HL-60 (cell line): ENCODE data around the gene WARS2.

Experiments used
- DNase-seq, 2 experiments: peaks; one replicate each; pipeline ENCODE4 v3.0.0-alpha.2; 2010 to 2020; ENCODE audit warnings: low read depth in 1 of 2, low spot score in 1 of 2
- H3K27ac ChIP-seq: fragments of 250-450 bp; sonication (Bioruptor Pico); replicated peaks from 2 replicates; pipeline ENCODE4 v1.5.1; 2020; ENCODE audit warnings: mild to moderate bottlenecking, moderate library complexity
- H3K27me3 ChIP-seq: fragments of 250-450 bp; sonication (Bioruptor Pico); 2 replicates; pipeline ENCODE4 v1.5.1; 2021; ENCODE audit warnings: mild to moderate bottlenecking, moderate library complexity; ENCODE audit not compliant: insufficient read depth, poor library complexity, severe bottlenecking
- H3K4me3 ChIP-seq: replicated peaks from 2 replicates; pipeline ENCODE4 v1.5.1; 2011; ENCODE audit warnings: mild to moderate bottlenecking, control low read depth, low read length; ENCODE audit not compliant: insufficient read depth
- GABPA ChIP-seq: IDR thresholded peaks from 2 replicates; pipeline ENCODE4 v1.6.1; 2012; ENCODE audit warnings: low read depth
- POLR2AphosphoS5 ChIP-seq: IDR thresholded peaks from 2 replicates; pipeline ENCODE4 v1.6.1; 2012; ENCODE audit warnings: low read depth
- SPI1 ChIP-seq: IDR thresholded peaks from 2 replicates; pipeline ENCODE4 v1.6.1; 2012; ENCODE audit warnings: low read depth, mild to moderate bottlenecking, borderline replicate concordance
- TF ChIP-seq, protein P1 (sequence below): IDR thresholded peaks from one replicate; pipeline ENCODE4 v1.5.1; 2011; ENCODE audit warnings: low read length, control low read depth, inconsistent platforms; ENCODE audit not compliant: insufficient read depth
- TF ChIP-seq, protein P2 (sequence below): IDR thresholded peaks from 2 replicates; pipeline ENCODE4 v1.6.1; 2012; ENCODE audit warnings: low read depth; ENCODE audit not compliant: insufficient replicate concordance

Gene WARS2

DNA sequence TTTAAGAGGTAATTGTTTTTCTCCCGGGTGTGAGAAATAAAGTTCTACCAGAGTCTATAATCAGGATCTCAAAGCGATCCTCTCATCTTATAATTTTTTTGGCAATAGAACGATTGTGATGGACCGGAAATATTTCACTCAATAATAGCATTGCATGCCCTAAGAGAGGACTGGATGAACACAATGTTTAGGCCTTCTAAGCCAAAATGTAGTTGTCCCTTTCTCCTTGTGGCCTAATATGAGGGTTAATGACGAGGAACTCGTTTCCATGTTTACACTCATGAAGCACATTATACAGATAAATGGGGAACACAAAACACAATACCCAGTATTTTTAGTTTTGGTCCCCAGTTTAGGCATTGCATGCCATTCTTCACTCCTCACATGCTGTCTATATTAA is 158.2 kb downstream of the WARS2 start:
- Histone ChIP-seq H3K4me3 (no peak overlapping the region), H3K27me3 (peaks cover 81% of the 10 kb centered on the region)
- TF ChIP-seq POLR2AphosphoS5 (no peak), GABPA (no peak)

DNA sequence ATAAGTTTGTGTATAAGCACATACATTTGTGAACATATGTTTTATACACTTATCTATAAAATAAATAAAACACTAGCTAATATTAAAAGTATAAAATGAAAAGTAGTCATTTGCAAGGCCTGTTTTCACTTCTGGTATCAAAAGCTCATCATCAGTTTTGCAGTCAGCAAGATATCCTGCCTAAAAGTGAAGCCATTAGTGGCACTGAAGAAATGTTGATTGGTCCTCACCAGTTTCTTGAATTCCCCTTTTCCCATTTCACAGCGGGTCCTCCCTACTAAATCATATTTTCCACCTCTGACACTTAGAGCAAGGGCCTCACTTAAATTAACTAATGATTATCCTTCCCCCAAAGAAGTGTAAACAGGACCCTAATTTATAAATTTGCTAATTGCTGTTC is 159.0 kb downstream of the WARS2 start:
- Histone ChIP-seq H3K27ac (no peak overlapping the region), H3K4me3 (no peak overlapping the region)

More for the DNA sequence above, 158.2 kb downstream of the WARS2 start:
- no peak for DNase-seq
- H3K27ac ChIP-seq = no peak overlapping the region

More for the DNA sequence above, 159.0 kb downstream of the WARS2 start:
- DNase-seq = no peak
- TF ChIP-seq SPI1 (no peak), POLR2AphosphoS5 (no peak), GABPA (no peak)
- TF ChIP-seq, protein P1, sequence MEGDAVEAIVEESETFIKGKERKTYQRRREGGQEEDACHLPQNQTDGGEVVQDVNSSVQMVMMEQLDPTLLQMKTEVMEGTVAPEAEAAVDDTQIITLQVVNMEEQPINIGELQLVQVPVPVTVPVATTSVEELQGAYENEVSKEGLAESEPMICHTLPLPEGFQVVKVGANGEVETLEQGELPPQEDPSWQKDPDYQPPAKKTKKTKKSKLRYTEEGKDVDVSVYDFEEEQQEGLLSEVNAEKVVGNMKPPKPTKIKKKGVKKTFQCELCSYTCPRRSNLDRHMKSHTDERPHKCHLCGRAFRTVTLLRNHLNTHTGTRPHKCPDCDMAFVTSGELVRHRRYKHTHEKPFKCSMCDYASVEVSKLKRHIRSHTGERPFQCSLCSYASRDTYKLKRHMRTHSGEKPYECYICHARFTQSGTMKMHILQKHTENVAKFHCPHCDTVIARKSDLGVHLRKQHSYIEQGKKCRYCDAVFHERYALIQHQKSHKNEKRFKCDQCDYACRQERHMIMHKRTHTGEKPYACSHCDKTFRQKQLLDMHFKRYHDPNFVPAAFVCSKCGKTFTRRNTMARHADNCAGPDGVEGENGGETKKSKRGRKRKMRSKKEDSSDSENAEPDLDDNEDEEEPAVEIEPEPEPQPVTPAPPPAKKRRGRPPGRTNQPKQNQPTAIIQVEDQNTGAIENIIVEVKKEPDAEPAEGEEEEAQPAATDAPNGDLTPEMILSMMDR = no peak
- TF ChIP-seq, protein P2, sequence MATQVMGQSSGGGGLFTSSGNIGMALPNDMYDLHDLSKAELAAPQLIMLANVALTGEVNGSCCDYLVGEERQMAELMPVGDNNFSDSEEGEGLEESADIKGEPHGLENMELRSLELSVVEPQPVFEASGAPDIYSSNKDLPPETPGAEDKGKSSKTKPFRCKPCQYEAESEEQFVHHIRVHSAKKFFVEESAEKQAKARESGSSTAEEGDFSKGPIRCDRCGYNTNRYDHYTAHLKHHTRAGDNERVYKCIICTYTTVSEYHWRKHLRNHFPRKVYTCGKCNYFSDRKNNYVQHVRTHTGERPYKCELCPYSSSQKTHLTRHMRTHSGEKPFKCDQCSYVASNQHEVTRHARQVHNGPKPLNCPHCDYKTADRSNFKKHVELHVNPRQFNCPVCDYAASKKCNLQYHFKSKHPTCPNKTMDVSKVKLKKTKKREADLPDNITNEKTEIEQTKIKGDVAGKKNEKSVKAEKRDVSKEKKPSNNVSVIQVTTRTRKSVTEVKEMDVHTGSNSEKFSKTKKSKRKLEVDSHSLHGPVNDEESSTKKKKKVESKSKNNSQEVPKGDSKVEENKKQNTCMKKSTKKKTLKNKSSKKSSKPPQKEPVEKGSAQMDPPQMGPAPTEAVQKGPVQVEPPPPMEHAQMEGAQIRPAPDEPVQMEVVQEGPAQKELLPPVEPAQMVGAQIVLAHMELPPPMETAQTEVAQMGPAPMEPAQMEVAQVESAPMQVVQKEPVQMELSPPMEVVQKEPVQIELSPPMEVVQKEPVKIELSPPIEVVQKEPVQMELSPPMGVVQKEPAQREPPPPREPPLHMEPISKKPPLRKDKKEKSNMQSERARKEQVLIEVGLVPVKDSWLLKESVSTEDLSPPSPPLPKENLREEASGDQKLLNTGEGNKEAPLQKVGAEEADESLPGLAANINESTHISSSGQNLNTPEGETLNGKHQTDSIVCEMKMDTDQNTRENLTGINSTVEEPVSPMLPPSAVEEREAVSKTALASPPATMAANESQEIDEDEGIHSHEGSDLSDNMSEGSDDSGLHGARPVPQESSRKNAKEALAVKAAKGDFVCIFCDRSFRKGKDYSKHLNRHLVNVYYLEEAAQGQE = no peak
- H3K27me3 ChIP-seq = peaks cover 79% of the 10 kb centered on the region
